ENCODE results near the gene RAB11FIP4.
"Not testable (repeated sequence)": the region's sequence is repeated elsewhere in the genome, so short reads cannot be mapped to it uniquely, and the experiment has no call there.

RAB11FIP4 gene

GRCh38 chr17:31437720-31438400, 46.4 kb downstream of the RAB11FIP4 start:
- no peak overlapping the region for H3K27ac ChIP-seq
- TF ChIP-seq ZFX (IDR thresholded peaks at IDR 0.05; ENCODE audit: borderline replicate concordance) (no peak), CTCF (IDR thresholded peaks at IDR 0.05) (no peak)

DNA sequence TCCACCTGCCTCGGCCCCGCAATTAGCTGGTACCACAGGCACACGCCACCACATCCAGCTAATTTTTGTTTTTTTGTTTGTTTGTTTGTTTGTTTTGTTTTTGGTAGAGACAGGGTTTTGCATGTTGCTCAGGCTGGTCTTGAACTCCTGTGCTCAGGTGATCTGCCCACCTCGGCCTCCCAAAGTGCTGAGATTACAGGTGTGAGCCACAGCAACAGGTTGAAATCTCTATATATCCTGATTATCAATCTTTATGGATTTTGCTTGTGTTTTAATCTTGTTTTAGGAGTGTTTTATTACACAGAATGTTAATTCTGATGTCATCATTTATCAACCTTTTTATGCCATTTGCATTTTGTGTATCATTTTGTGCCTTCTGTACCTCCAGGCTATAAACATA, 48.2 kb downstream of the RAB11FIP4 start:
- no peak for TF ChIP-seq ZFX (IDR thresholded peaks at IDR 0.05; ENCODE audit: borderline replicate concordance)
- TF ChIP-seq CTCF (IDR thresholded peaks at IDR 0.05), result no peak
- no peak overlapping the region for H3K27ac ChIP-seq

DNA sequence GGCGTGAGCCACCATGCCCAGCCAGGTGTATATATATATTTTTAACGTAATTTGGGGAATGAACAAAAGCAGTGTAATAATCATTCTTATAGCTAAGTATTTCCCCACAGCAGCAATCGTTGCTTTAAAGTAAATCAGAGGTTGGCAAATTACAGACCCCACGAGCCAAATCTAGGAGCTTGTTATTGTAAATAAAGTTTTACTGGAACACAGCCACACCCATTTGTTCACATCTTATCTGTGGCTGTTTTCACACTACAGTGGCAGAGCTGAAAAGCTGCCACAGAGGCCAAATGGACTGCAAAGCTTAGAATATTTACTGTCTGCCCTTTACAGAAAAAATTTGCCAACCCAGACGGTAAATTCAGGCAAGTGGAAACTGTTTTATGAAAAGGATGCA, 50.8 kb downstream of the RAB11FIP4 start:
- H3K27ac ChIP-seq, result no peak overlapping the region
- TF ChIP-seq ZFX (IDR thresholded peaks at IDR 0.05; ENCODE audit: borderline replicate concordance) (no peak), CTCF (IDR thresholded peaks at IDR 0.05) (no peak)

DNA sequence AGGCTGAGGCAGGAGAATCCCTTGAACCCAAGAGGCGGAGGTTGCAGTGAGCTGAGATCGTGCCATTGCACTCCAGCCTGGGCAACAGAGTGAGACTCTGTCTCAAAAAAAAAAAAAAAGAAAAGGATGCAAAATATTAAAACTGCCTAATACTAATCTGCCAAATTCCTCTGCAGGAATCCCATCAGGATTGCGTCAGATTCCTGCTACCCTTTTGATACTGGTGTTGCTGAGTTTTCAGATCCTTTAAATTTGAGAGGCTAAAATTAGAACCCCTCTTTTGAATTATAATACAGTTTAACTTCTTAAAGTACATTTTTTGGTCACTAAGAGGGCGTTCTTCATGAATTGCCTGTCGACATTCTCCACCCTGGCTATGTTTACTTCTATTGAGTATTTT, 51.4 kb downstream of the RAB11FIP4 start:
- H3K27ac ChIP-seq, result not testable (repeated sequence)

GRCh38 chr17:31443386-31443785, 51.9 kb downstream of the RAB11FIP4 start:
- no peak overlapping the region for H3K27ac ChIP-seq
- TF ChIP-seq CTCF (IDR thresholded peaks at IDR 0.05) (no peak), ZFX (IDR thresholded peaks at IDR 0.05; ENCODE audit: borderline replicate concordance) (no peak)

GRCh38 chr17:31444026-31444425, 52.6 kb downstream of the RAB11FIP4 start:
- H3K27ac ChIP-seq, result no peak overlapping the region
- no peak for TF ChIP-seq ZFX (IDR thresholded peaks at IDR 0.05; ENCODE audit: borderline replicate concordance)
- TF ChIP-seq CTCF (IDR thresholded peaks at IDR 0.05), result no peak

DNA sequence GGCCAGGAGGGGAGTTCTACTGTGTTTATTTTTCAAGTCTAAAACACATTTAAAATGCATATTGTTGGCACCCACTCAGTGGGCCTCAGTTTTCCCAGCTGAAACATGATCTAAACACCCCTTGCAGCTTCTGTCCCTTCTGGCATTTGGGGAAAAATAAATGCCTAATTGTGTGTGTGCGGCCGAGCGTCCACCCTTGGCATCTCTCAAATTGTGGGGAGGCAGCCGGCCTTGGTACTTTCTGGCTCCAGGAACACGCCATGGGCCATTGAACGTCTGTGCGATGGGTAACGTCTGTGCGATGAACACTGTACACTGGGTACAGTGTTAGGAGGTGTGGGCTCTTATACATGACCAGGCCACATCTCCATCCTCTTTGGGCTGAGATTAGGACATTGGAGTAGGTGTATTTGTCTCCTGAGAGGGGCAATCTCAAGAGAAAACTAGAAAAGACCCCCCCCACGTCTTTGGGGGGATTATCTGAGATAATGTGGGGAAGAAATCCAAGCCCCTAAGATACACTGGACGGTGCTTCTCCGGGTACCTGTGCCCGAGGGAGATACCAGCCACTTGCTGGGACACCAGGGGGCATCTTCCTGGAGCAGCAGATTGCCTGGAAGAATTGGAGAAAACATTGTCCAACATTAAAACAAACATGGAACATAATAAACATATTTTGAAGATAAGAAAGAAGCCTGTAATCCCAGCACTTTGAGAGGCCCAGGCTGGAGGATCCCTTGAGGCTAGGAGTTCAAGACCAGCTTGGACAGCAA, 54.9 kb downstream of the RAB11FIP4 start:
- no peak overlapping the region for H3K27ac ChIP-seq
- TF ChIP-seq ZFX (IDR thresholded peaks at IDR 0.05; ENCODE audit: borderline replicate concordance) (no peak), CTCF (IDR thresholded peaks at IDR 0.05) (no peak)

Measured in 22Rv1 (cell line).